ENCODE measurements around the gene BMPER. TPM values are rescaled to one million over a fixed set of nuclear protein-coding genes. Genes with fewer than 3 reads are reported as not detected.

Gene BMPER
- total RNA-seq, 1 donor = 45.4 TPM

- DNase-seq (ENCODE audit: low read depth) = peak; percentile 95
- no peak overlapping the region for H3K4me3 ChIP-seq (ENCODE audit: low read depth, low read length)
- no peak for TF ChIP-seq CTCF (IDR thresholded peaks at IDR 0.05; ENCODE audit: insufficient read depth, low read length)
Observed at GRCh38 chr7:34108165-34108564, 202.8 kb downstream of the BMPER start.

DNA sequence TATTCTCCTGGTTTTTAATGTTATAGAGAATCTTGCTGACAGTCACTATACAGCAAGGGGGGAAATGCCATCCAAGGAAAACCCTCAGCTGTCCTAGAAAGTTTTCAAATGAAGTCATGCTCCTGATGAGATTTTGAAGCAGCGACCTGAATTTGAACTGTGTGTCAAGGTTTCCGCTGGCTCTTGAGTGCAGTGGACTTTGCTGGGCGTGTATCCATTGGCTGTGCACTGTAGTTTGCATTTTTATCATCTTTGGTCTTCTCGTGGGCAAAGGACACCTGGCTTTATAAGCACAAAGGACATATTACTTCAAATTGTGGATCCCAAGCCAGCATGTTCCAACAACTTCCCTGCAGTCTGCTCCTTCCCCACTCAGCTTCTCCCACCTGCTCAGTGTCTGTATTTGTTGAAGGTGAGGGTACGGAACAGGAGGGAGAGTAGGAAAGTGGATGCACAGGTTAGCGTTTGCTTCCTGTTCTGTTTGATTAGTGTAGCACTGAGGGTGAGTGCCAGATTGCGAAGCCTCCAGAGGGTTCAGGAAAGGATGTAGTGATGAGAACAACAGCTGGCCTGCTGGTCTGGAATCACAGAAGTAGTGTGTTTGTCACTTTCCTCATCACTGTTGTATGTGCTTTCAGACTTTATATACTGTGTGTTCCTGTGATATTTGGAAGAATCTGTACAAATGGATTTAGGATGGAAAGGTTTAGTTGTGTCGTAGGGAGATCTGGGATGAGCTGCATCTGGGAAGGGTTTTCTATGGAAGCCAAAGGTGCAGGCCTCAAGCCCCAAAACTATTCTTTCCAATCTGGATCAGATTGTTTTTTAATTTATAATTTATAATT, 204.8 kb downstream of the BMPER start:
- no peak overlapping the region for H3K4me3 ChIP-seq (ENCODE audit: low read depth, low read length)
- TF ChIP-seq CTCF (IDR thresholded peaks at IDR 0.05; ENCODE audit: insufficient read depth, low read length) = no peak
- DNase-seq (ENCODE audit: low read depth) = no peak

- DNase-seq (ENCODE audit: low read depth) = no peak
- no peak for TF ChIP-seq CTCF (IDR thresholded peaks at IDR 0.05; ENCODE audit: insufficient read depth, low read length)
- H3K4me3 ChIP-seq (ENCODE audit: low read depth, low read length) = no peak overlapping the region
Observed at GRCh38 chr7:34111031-34111430, 205.7 kb downstream of the BMPER start.

- H3K4me3 ChIP-seq (ENCODE audit: low read depth, low read length) = no peak overlapping the region
- no peak for DNase-seq (ENCODE audit: low read depth)
- no peak for TF ChIP-seq CTCF (IDR thresholded peaks at IDR 0.05; ENCODE audit: insufficient read depth, low read length)
Observed at GRCh38 chr7:34115503-34115902, 210.2 kb downstream of the BMPER start.

DNA sequence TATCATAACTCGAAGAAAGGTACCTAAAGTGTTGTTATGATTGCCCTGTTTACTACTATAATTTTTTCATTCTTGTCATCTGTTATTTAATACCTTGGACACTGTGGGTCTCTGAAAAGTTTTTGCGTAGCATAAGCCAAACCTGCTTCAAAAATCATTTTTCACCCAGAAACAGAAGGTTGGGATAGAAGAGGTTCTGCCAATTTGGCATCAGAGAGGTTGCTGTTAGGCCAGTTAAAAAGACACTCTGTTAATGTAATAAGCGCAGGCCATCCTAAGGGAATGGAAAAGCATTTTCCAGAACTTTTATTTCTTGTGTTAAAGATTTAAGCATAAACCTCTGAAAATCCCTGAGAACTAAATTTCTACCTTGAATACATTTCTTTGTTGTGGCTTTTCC, 212.2 kb downstream of the BMPER start:
- no peak for DNase-seq (ENCODE audit: low read depth)
- no peak for TF ChIP-seq CTCF (IDR thresholded peaks at IDR 0.05; ENCODE audit: insufficient read depth, low read length)
- no peak overlapping the region for H3K4me3 ChIP-seq (ENCODE audit: low read depth, low read length)

- no peak for TF ChIP-seq CTCF (IDR thresholded peaks at IDR 0.05; ENCODE audit: insufficient read depth, low read length)
- H3K4me3 ChIP-seq (ENCODE audit: low read depth, low read length) = no peak overlapping the region
- DNase-seq (ENCODE audit: low read depth) = no peak
Observed at GRCh38 chr7:34121366-34121765, 216.0 kb downstream of the BMPER start.

- no peak for TF ChIP-seq CTCF (IDR thresholded peaks at IDR 0.05; ENCODE audit: insufficient read depth, low read length)
- DNase-seq (ENCODE audit: low read depth) = no peak
- no peak overlapping the region for H3K4me3 ChIP-seq (ENCODE audit: low read depth, low read length)
Observed at GRCh38 chr7:34123316-34123715, 218.0 kb downstream of the BMPER start.

Measured in fibroblast of the aortic adventitia (primary cell).